ENCODE data around the gene RNU6-1.

RNU6-1 gene

DNA sequence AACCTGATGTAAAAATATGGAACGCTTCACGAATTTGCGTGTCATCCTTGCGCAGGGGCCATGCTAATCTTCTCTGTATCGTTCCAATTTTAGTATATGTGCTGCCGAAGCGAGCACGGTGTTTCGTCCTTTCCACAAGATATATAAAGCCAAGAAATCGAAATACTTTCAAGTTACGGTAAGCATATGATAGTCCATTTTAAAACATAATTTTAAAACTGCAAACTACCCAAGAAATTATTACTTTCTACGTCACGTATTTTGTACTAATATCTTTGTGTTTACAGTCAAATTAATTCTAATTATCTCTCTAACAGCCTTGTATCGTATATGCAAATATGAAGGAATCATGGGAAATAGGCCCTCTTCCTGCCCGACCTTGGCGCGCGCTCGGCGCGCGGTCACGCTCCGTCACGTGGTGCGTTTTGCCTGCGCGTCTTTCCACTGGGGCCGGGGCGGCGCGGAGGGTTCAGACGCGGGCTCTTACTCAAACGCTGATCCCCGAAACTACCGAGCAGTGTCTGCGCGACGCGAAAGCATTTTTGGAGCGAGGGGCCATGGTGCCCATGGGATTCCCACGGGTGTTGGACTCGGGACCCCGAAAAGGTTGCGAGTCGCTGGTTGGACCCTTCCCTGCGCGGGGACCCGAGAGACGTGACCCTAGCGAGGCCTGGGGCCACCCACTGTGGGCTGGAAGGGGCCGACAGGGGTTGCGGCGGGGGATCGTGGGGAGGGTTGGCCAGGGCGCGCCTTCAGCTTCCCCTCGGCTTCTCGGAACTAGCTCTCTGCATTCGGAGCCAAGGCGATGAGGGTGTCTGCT lies at the start of gene RNU6-1:
TSS of gene RNU6-1 (minus strand) at position 117 of the 820 bp plus-strand sequence.
- peak; percentile 74 to 95 for DNase-seq

DNA sequence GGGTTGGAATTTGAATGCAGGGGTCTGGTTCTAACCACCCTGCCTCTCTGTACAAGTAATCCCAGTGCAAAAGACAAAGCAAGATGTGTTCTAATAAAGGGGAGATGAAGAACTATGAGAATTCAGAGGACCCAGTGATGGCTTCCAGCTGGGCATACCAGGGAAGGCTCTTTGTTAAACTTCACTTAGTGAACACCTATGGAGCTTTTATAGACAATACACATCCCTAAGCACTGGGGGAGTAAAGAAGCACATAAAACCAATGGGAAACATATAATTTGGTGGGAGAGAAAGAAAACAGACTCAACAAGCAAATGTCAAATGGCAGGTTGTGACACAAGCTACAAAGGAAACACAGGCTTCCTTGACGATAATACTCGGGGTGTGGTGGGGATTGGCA lies 47.9 kb upstream of the RNU6-1 start:
- DNase-seq = no peak

DNA sequence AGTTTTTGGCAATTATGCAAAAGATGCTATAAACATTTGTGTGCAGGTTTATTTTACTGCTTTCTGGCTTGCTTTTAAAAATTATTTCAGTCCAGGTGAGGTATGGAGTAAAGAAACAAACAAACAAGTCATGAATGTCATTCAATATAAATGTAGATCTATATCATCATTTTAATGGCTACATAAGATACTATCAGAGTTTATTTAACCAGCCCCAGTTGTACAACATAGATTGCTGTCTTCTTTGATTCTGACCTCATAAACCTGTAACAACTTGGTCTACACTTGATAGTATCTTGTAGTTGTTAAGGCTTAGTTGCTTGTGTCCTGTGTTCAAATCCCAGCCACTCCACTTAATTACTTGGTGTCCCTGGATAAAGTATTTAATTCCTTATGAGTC lies 46.0 kb upstream of the RNU6-1 start:
- DNase-seq = no peak

DNA sequence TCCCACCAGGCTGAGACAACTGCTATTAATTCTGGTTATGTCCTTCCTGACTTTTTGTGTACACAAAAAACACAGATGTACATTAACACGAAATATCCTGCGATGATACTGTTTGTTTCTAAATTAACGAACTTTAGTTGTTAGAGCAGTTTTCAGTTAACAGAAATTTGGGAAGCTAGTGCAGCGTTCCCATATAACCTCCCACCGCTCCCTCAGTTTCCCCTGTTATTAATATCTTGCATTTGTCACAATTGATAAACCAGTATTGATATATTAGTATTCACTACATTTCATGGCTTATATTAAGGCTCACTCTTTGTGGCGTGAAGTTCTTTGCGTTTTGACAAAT lies 45.3 kb upstream of the RNU6-1 start:
- no peak for DNase-seq

DNA sequence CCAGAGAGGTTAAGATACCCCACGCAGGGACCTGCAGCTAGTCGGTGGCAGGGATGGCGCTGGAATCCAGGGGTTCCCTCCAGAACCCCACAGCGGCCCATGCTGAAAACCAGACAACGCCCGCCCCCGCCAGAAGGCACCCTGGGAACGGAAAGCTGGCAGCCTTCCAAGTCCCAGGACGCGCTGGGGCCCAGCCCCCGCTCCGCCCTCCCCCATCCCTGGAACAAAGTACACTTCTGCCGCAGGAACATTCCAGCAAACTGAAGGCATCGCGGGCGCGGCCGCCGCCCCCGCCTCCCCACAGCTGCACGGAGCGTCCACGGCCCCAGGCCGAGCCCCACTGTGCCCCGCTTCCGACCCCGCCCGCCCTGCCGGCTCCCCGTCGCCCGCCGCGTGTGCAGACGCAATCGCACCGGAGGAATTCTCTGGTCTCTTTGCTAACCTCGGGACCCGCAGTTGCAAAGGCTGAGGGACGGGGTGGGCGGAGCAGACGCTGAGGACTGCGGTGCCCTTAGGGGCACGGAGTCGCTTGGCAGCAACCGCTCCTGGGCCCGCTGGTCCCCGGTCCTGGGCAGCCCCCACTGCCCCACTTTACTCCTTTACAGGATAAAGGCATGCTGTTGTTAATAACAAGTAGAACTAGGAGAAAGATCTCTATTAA lies 44.8 kb upstream of the RNU6-1 start:
- peak; percentile 11 to 60 for DNase-seq

DNA sequence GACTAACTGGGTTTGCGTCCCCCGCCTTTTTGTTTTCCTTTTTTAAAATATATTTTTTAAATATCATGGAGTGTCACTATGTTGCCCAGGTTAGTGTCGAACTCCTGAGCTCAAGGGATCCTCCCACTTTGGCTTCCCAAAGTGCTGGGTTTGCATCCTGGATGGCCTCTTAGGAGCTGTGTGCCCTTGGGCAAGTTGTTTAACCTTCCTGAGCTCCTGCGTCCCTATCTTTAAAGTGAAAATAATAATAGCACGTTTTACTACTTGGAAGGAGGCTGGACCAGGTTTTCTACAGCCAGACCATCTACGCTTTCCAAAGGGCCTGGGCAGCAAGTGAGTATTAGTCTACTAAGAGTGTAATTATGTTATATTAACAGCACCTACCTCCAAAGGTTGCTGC lies 44.2 kb upstream of the RNU6-1 start:
- DNase-seq = no peak

DNA sequence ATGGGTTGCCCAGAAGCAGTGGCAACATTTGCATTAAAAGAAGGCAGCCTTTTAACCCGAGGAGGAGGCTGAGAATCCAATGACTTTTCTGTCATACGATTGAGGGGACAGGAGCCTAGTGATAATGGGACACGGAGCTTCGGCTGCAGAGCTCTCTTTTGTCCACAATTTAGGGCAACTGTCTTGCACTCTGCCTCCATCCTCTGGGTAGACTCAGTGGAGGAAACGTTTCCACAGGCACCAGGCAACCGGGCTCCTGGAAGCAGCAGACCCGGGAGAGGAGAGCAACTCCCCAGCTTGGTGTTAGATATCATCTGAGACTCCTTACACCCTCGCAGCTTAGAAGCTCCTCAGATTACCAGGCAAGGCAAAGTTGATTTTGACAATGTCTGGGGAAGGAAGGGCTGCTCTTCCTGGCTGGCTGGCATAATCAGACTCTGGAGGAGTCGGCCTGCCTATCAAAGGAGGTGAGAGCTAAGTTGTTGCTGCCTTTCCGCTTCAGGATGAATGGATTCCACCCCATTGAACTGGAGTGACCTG lies 43.5 kb upstream of the RNU6-1 start:
- no peak for DNase-seq

DNA sequence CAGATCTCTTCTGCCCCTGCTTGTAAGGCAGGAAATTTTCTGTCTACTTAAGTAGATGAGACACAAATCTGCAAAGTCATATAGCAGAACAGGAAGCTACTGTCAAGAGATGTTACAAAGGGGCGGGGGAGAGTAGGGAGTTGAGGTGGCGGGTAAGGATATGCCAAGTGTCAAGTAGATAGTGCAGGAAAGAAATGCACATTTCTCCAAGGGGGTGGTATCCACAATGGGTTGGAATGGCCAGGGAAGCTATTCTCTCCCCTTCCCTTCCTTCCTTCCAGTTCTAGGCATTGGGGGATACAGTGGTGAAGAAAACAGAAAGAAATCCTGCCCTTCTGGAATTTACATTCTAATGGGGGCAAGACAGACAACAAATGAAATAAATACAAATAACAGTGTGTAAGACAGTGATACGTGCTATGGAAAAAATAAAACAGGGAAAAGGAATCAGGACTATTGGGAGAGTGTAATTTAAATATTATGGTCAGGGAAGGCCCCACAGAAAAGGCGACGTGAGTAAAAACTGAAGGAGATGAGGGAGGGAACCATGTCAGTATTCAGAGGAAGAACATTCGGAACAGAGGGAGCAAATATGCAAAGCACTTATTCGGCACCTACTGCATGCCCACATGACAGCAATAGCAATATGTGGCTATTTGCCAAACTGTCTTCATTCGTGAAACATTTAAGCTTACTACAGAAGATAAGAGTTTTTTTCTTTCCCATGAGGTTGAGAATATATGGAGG lies 42.8 kb upstream of the RNU6-1 start:
- peak in 1 of 2 donors; percentile 92 for DNase-seq

DNA sequence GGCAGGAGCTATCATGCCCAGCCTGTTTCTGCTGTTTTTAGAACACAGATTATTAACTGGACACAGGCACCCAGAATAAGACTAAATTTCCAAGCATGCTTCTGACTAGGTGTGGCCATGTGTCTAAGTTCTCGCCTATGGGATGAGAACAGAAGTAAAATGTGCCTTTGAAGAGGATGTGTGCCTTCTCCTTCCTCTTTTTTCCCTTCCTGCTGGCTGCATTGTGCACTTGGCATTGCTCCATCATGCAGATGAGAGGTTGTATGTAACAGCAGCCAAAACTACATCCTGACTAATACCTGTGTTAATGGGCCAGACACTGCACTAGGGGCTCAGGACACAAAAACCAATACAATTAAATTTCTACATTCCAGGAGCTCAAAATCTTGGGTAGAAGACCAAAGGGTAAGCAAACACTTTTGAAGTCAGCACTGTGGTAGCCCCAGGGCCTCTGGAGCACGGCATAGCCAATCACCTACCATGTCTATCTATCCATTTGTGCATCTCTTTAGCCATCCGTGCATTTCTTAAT lies 40.9 kb upstream of the RNU6-1 start:
- DNase-seq = peak in 1 of 2 donors; percentile 66

DNA sequence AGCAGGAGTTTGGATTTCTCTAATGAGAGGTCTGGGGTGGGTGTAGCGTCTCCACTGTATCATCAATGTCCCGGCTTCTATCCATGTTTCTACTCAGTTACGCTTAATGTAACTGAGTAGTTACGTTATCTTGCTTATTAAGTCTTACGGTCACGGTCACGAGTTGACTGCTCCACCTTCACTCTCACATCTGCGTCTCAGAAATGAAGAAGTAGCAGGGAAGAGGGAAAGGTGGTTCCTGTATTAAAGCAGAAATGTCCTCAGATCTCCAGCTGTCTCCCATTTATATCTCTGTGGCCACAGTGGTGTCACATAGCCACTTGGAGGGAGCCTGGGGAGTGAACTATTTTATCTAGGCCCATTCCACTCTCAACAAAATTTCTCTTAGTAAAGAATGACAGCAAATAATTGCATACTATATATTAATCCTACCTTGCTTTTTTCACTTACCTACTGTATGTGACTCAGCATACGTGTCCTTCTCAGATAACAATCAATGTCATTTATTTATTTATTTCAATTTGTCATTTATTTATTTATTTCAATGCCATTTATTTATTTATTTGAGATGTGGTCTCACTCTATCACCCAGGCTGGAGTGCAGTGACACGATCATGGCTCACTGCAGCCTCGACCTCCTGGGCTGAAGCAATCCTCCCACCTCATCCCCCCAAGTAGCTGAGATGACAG lies 39.7 kb upstream of the RNU6-1 start:
- peak in 1 of 2 donors; percentile 79 for DNase-seq

DNA sequence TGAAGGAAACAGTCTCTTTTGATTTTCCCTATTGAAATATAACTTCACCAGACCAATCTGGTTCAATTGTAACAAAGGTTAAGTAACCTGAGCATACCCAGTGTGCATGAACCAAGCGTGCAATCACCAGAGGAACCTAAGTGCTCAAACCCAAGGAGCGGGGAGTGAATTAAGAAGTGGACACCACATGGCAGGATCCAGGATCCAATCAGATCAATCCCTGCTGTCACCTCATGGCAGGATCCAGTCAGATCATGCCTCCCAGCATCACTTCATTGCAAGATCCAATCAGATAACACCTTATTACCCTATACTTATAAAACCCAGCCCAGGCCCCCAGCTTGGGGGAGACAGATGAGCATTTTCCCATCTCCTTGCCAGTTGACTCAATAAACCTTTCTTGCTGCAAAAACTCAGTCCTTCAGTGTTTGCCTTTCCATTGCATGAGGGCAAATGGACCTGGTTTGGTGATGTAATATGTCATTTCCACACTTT lies 38.9 kb upstream of the RNU6-1 start:
- no peak for DNase-seq

DNA sequence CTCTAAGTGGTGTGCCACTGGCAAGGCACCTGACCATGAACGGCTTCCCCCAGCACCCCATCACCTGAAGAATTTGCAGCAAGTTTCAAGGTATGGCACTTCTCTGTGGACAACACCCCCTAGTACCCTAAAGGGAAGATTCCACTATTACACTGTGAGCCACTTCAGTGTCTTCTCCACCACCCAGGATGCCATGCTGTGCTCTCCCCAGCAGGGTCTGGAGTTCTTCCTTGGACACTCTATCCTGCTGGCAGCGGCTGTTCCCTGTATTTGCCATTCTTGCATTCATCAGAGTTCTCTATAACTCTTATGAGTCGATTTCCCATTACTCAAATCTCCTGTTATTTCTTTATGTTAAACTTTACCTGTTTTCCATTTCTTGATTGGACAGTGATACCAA lies 33.9 kb upstream of the RNU6-1 start:
- no peak for DNase-seq

DNA sequence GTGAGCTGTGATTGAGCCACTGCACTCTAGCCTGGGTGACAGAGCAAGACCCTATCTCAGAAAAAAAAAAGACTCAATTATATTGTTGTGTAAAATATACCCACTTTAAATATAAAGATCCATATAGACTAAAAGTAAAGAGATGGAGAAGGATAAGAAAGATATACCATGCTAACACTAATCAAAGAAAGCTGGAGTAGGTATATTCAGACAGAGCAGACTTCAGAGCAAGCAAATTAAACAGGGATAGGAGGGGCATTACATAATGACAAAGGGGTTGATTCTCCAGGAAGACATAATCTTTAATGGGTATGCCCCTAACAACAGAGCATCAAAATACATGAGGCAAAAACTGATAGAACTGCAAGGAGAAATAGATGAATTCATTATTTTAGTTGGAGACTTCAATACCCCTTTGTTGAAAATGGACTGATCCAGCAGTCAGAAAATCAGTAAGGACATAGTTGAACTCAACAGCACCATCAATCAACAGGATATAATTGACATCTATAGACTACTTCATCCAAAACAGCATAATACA lies 31.1 kb upstream of the RNU6-1 start:
- DNase-seq = no peak

DNA sequence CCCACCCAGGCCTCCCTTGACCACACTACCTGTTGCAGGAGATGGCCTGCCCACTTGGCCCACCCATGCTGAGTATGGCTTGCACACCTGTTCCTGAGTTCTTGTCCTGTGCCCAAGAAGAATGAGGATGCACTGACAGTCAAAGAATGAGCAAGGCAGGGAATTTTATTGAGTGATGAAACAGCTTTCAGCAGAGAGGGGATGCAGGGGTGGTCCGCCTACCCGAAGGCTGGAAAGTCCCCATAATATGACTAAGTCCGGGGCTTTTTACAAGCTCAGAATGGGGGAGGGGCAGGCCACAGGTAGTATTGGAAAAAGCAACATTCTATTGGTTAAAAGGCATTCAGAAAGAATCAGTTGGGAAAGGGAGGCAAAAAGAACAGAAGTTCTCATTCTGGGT lies 29.9 kb upstream of the RNU6-1 start:
- no peak for DNase-seq

DNA sequence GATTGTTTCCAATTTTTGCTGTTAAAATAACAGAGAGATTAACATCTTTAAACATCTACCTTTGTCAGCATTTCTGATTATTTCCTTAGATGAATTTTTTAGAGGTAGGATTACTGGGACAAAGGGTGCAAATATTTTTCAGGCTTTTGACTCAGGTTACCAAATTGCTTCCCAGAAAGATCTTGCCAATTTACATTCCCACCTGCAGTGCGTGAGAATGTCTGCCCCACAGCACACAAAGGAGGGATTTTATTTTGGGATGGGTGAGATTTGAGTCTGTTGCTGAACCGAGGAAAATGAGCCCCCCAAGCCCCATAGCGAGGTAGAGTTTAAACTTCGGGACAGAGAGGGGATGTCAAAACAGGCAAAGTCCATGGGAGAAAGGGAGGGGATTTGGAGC lies 25.9 kb upstream of the RNU6-1 start:
- no peak for DNase-seq

DNA sequence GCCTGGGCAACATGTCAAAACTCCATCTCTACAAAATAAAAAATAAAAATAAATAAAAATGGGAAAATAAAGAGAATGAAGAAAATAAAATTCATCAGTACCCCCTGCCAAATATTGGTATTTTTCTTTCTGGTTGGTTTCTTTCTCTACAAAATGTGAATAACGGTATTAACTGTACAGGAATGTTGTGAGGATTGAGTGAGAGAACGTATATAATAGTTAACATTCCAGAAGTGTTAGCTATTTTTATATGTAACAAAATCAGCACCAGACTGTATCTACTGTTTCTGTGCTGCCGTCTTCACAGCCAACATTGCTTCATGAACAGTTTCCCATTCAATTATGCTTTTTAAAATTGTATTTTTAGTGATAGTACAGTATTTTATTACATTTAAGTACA lies 25.5 kb upstream of the RNU6-1 start:
- DNase-seq = no peak

DNA sequence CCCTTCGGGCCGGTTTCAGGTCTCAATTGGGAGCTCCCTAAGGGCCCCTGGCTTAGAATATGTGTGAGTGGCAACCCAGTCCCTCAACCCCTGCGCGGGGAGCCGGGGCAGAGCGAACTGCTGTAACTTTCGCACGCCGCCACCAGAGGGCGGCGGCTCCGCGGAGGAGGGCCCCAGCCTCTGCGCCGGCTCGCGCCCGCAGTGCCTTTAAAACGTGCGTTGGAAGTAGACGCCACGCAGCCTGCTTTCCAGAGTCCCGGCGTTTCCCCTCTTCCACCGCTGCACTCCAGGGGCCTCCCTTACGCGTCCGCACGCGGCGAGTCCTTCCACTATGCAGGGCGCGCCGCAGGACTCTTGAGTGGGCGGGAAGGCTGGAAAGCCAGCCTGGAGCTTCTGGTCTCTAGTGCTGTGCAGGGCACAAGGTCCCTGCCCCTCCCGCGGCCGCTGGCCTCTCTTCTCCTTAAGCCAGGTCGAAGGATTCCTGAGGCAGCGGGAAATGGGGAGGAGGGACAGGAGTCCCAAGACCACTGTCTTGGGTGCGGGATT lies 23.7 kb upstream of the RNU6-1 start:
- DNase-seq = peak; percentile 37 to 42

DNA sequence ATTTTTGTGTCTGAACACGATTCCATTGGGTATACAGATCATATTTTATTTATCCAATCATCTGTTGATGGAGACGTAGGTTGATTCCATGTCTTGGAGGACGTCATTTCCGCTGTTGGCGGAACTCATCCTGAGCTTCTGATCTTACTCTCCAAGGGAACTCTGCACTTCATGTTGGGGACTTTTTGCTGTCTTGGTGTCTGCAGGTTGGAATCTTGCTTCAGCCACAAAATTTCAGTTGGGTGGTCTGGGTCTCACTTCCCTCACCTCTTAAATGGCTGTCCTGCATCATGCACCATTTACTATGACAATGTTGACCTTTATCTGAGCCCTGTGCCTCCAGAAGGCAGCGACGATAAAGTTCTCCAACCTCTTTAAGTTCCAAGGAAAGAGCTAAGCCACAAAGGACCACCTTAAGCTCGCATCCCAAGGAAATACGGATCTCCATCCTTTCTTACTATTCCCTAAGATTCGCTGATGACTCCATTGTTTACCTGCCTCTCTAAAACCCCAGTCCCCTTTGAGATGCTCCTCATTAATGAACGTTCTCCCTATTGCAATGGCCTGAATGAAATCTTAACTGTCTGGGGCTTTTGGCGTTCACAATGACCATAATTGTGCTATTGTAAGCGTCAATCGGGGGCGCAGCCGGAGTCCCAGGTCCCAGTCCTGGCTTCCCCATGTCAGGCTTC lies 23.1 kb upstream of the RNU6-1 start:
- DNase-seq = no peak

DNA sequence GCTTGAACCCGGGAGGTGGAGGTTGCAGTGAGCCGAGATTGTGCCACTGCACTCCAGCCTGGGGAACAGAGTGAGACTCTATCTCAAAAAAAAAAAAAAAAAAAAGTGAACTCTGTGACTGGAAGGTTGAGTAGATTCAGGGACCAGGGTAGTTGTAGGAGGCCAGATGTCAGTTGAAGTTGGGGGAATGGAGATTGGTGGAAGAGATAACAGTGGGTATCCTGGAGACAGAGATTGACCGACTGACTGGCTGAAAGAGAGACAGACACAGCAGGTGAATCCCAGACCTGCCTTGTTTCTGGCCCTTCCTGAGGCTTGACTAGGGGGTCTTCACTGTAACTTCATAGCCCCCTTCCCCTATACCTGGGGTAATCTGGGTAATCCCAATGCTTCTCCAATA lies 22.1 kb upstream of the RNU6-1 start:
- DNase-seq = no peak

DNA sequence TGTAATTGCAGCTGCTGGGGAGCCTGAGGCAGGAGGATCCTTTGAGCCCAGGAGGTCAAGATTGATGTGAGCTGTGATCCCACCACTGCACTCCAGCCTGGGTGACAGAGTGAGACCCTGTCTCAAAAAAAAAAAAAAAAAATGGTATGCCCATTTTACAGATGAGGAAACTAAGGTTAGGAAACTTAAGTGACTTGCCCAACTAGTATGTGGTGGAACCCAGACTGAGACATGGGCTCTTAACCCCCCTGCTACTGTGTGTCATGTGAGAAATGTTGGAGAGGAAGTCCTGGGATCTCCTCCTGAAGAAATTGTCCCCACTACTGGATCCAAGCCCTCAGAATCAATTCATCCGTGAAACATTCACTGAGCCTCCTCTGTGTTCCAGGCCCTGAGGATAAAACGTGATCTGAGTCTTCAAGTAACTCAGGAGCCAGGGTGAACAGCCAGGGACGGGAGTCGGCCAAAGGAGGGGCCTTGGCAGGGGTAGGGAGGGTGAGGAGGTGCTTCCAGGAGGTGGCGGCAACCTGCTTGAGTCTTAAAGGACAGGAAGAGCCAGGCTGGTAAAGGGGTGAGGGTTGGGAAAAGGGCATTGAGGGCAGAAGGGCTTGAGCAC lies 19.6 kb upstream of the RNU6-1 start:
- no peak for DNase-seq

DNA sequence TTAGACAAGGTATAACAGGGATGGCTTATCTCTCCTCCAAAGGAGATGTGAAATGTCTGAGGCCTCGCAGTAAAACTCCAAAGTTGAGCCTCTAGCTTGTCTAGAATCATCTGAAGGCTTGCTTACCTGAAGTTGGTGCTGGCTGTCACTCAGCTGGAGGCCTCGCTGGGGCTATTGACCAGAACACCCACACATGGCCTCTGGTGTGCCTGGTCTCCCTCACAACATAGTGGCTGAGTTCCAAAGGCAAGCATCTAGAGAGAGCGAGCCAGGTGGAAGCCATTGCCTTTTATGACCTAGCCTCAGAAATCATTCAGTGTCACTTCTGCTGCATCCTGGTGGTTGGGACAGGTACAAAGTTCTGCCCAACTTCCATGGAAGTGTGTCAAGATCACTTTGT lies 17.4 kb upstream of the RNU6-1 start:
- no peak for DNase-seq

All from bone marrow (tissue), 2 donors.